H4 (cell line): ENCODE data around the gene GIMAP8. TPM values are rescaled to one million over a fixed set of nuclear protein-coding genes. Genes with fewer than 3 reads are reported as not detected.
A peak's percentile ranks its signal among the peaks of the same experiment; 100 is the strongest.

Experiments
- DNase-seq: peaks from one replicate; pipeline ENCODE4 v3.0.0-alpha.2; 2015; ENCODE audit warnings: low spot score
- total RNA-seq: library from RNA; depleted of rRNA; stranded (reverse); fragments of >200 nt; shearing (Covaris generic); gene quantifications from 2 replicates; pipeline ENCODE4 v1.2.3, GENCODE V29; 2014

The GIMAP8 gene
- total RNA-seq, 1 experiment from 2014 or later: not detected

DNA sequence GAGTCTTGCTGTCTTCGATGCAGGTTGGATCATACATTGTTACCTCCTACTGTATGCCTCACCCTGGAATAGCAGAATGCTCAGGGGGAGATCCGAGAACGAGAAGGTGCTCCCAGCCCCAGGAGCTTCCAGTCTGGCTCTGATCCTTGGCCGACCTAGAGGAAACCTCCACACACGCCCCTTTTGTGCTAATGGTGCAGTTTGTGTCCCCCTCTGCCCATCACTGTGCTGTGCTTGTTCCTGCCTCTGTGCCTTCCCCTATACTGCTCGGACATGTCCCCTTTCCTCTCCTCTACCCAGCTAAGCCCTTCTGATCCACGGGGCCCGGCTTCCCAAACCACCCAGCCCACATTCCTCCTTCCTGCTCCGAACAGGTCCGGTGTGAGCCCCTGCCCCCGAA lies 38.8 kb upstream of the GIMAP8 start:
- DNase-seq: no peak

- DNase-seq: no peak
Observed at GRCh38 chr7:150412016-150412415, 38.4 kb upstream of the GIMAP8 start.

DNA sequence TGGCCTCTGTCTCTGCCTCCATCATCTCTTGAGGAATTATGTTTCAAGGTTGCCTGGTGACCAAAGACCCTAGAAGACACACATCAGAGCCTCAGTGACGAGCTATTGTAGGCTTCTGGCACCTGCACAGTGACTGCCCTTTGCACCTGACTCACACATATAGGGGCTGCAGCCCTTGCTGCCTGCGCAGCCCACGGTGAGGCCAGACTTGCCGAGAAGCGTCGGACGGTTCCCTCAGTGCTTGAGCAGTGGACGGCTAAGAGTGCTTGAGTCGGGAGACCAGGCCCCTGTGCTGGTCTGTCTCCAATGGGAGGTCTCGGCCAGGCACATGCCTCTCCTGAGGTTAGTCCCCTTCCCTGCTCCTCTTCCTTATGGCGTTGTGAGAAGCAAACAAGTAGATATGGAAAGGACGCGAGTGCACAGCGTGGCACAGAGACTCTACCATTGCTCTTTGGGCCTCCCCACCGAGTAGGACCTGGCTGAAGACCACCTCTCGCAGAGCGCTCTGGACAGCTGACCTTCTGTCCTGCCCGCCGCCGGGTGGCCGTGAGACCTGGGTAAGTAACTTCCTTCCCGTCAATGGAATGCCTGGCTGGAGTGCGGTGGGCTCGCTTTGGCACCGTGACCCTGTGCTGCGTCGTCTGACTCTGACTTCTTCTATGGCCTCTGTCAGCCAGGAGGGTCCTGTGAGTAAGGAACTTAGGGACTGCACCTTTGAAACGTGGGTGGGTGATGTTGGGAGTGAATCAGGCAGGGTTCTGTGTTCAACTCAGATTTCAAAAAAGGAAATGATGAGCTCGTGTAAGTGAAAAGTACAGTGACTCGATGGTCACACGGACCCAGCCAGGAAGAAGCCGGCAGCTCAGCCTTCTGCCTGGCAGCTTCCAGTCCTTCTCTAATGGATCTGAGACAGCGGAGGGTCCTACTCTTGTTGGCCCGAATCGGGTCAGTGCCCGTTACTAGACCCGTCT lies 37.6 kb upstream of the GIMAP8 start:
- DNase-seq: no peak

GRCh38 chr7:150413640-150414081 lies 36.8 kb upstream of the GIMAP8 start:
- no peak for DNase-seq

- DNase-seq: no peak
Observed at GRCh38 chr7:150415161-150416153, 35.0 kb upstream of the GIMAP8 start.

DNA sequence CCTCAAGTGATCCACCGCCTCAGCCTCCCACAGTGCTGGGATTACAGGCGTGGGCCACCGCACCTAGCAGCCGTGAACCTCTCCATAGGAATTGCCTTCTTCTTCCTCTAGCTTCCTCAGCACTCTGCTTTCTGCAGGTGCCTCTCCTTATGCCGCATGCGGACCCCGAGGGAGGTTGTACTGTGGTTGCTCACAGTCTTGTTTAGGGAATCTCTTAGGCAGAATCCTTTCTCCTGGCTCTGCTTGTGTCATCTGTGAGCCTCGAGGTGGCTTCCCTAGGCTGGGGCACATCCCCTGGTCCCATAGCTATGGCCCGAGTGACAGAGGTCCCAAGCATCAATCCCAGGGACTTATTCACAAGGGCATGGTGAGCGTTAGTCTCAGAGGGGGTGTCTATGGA lies 33.2 kb upstream of the GIMAP8 start:
- no peak for DNase-seq

GRCh38 chr7:150417863-150418262 lies 32.6 kb upstream of the GIMAP8 start:
- no peak for DNase-seq

DNA sequence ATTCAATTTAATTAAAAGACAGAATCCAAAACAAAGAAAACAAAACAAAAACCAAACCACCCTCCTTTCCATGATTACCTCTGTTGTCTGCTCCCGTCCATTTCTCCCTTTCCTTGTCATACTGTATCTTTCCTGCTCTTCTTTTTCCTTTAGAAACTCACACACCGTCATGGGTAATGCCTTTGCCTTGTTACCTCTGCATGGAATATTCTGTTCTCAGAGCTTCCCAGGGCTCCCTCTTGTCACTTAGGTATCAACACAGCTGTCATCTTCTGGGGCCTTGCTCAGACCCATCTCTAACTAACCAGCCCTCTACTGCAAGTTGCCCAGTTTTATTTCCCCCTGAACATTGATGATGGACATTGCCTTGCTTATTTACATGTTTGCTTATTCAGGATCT lies 30.2 kb upstream of the GIMAP8 start:
- no peak for DNase-seq

DNA sequence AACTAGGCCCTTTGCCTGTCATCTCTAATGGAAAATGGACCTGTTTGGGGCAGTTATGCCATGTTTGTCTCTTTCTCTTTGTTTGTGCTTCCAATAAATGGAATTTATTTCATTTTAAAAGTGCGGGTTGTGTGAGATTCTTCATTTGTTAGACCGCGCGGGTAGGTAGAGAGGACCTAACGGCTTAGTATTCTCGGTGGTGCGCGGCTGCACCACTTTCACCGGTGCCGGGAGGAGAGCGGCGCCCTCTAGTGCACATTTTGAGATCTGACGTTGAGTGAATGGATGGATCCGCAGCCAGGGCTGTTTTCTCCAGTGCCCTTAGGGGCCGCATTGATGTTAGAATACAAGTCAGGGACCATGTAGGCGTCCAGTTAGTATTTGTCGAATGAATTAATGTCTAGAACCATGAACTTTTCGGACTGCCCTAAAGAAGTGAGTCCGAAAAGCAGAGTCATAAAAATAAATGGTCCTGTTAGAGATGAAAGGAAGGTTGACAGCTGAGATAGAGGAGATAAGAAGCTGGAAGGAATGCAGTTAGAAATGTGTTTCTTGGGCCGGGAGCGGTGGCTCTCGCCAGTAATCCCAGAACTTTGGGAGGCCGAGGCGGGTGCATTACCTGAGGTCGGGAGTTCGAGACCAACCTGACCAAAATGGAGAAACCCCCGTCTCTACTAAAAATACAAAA lies 29.3 kb upstream of the GIMAP8 start:
- peak; percentile 79 for DNase-seq

GRCh38 chr7:150421831-150422230 lies 28.6 kb upstream of the GIMAP8 start:
- no peak for DNase-seq

DNA sequence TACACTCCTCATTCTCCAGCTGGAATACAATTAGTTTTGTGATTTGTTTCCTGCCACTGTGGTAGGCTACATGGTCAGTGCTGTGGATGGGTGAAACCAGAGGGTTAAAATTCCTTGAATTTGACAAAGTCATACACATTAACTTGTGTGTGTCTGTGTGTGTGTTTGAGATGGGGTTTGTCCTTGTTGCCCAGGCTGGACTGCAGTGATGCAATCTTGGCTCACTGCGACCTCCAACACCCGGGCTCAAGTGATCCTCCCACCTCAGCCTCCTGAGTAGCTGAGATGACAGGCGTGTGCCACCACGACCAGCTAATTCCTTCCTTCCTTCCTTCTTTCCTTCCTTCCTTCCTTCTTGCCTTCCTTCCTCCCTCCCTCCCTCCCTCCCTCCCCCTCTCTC lies 24.8 kb upstream of the GIMAP8 start:
- DNase-seq: no peak

- peak; percentile 96 for DNase-seq
Observed at GRCh38 chr7:150428671-150429451, 21.6 kb upstream of the GIMAP8 start.

GRCh38 chr7:150429699-150430098 lies 20.7 kb upstream of the GIMAP8 start:
- no peak for DNase-seq

DNA sequence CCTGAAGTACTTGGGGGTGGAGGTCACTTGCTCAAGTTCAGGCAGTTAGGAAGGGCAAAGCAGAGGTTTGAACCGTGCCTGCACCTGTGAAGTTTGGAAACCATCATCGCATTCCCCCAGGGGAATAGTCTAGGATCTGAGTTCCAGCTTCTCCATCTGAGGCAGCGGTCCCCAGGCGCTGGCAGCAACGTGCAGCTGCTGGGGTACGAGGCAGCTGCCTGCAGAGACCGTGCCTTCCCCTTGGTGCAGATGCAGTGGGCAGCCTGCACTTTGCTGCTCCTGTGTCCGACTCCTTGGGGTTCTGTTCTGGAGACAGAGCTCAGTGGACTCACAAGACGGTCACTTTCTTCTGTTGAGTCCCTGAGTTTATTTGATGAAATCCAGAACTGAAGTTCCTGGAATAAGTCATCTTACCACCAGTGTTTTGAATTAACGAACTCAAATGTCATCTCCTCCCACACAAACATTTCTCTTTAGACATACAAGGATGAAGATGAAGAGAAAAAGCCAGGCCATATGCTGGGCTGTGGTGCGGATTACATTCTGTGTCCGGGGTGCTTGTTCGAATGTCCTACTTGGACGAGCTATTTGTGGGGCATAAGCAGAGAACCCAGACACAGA lies 19.9 kb upstream of the GIMAP8 start:
- no peak for DNase-seq

- no peak for DNase-seq
Observed at GRCh38 chr7:150431839-150432658, 18.4 kb upstream of the GIMAP8 start.

- DNase-seq: no peak
Observed at GRCh38 chr7:150432915-150433892, 17.2 kb upstream of the GIMAP8 start.

- no peak for DNase-seq
Observed at GRCh38 chr7:150434240-150434639, 16.2 kb upstream of the GIMAP8 start.

- no peak for DNase-seq
Observed at GRCh38 chr7:150435047-150435389, 15.4 kb upstream of the GIMAP8 start.
